Measurements from ENCODE around the gene NOXO1. TPM values are rescaled to one million over a fixed set of nuclear protein-coding genes. Genes with fewer than 3 reads are reported as not detected.
A peak's percentile ranks its signal among the peaks of the same experiment; 100 is the strongest.

Gene NOXO1
- total RNA-seq, 2 experiments from 2014 or later, result 0.35 TPM; not detected in 1

DNA sequence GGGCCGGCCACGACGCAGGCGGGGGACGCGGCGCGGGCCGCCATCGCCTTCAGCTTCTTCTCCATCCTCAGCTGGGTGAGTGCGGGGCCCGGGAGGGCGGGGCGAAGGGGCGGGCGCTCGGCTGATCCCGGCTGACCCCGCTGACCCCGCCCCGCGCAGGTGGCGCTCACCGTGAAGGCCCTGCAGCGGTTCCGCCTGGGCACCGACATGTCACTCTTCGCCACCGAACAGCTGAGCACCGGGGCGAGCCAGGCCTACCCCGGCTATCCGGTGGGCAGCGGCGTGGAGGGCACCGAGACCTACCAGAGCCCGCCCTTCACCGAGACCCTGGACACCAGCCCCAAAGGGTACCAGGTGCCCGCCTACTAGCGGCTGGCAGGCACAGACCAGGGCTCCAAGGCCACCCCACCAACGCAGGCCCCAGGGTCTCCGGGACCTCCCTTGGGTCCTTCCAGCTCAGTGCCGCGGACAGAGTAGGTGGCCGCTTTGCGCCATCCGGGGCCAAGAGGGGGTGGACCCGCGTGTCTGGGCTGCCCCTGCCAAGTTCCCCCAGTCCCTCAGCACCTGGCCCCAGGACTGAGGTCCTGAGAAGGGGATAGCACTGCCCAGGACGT is 11.5 kb upstream of the NOXO1 start:
- Mint-ChIP-seq H3K27me3 (peaks cover 29% of the 10 kb centered on the region), H3K4me3 (no peak overlapping the region), H3K4me1 (peaks cover 28% of the 10 kb centered on the region), H3K9me3 (no peaks in the 10 kb centered on the region), H3K36me3 (peaks cover 12% of the 10 kb centered on the region), H3K27ac (no peak overlapping the region)
- DNase-seq, result no peak

GRCh38 chr16:1991948-1992703 is 10.9 kb upstream of the NOXO1 start:
- no peak overlapping the region for H3K27ac Mint-ChIP-seq
- peaks cover 32% of the 10 kb centered on the region for H3K27me3 Mint-ChIP-seq
- peaks cover 26% of the 10 kb centered on the region for H3K4me1 Mint-ChIP-seq
- H3K9me3 Mint-ChIP-seq, result no peaks in the 10 kb centered on the region
- H3K4me3 Mint-ChIP-seq, result no peak overlapping the region
- DNase-seq, result peak; percentile 92
- H3K36me3 Mint-ChIP-seq, result peaks cover 11% of the 10 kb centered on the region

DNA sequence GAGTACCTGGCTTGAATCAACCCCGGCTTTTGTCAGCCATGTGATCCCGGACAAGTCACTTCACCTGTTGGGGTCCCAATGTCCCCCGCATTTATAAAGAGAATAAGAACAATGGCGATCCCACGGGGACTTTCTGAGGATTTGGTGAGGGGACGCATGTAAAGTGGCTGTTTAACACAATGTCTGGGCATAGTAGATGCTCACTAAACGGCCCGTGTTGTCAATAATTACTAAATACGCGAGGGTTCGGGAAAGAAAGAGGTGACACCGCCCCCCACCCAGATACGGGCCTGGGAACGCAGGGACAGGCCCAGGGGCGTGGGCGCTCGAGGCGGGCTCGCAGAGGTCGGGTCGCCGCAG is 10.3 kb upstream of the NOXO1 start:
- Mint-ChIP-seq H3K4me1 (peaks cover 25% of the 10 kb centered on the region), H3K4me3 (peak overlapping the region; percentile 59), H3K36me3 (peaks cover 13% of the 10 kb centered on the region), H3K27me3 (peaks cover 32% of the 10 kb centered on the region), H3K9me3 (no peaks in the 10 kb centered on the region), H3K27ac (peak overlapping the region; percentile 66)
- no peak for DNase-seq

DNA sequence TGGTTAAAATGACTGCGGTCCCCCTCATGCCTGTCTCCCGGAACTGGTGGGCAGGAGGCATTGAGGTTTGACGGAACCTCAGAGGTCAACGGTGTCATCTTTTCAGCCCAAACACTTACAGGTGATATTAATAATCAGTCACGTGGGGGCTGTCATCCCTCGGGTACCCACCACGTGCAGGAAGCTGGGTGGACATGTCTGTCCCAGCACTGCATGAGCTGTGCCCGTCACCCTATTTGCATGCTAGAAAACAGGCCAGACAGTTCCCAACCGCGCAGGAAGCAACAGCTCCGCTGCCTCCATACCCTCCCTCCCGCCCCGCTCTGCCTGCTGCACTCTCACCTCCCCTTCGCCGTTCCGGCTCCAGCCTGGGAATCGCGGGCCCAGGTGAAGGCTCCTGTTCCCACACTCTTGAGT is 9.9 kb upstream of the NOXO1 start:
- Mint-ChIP-seq H3K36me3 (peaks cover 17% of the 10 kb centered on the region), H3K4me3 (peak overlapping the region; percentile 59), H3K27me3 (peaks cover 32% of the 10 kb centered on the region), H3K27ac (peak overlapping the region; percentile 66), H3K4me1 (peaks cover 22% of the 10 kb centered on the region), H3K9me3 (no peaks in the 10 kb centered on the region)
- peak; percentile 60 for DNase-seq

- peaks cover 32% of the 10 kb centered on the region for H3K27me3 Mint-ChIP-seq
- peaks cover 22% of the 10 kb centered on the region for H3K4me1 Mint-ChIP-seq
- H3K27ac Mint-ChIP-seq, result peak overlapping the region; percentile 66
- DNase-seq, result peak; percentile 50
- H3K36me3 Mint-ChIP-seq, result peaks cover 15% of the 10 kb centered on the region
- peak overlapping the region; percentile 59 for H3K4me3 Mint-ChIP-seq
- no peaks in the 10 kb centered on the region for H3K9me3 Mint-ChIP-seq
These were observed 9.3 kb upstream of the NOXO1 start for GRCh38 chr16:1990351-1991134.

DNA sequence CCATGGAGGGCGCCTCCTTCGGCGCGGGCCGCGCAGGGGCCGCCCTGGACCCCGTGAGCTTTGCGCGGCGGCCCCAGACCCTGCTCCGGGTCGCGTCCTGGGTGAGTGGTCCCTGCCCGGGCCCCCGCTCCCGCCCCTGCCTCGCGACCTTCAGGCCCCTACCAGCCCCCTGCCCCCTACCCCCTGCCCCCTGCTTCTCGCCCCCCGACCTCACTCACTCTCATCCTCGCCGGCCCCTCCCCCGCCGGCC is 8.8 kb upstream of the NOXO1 start:
- peak overlapping the region; percentile 59 for H3K4me3 Mint-ChIP-seq
- H3K4me1 Mint-ChIP-seq, result peaks cover 26% of the 10 kb centered on the region
- peaks cover 32% of the 10 kb centered on the region for H3K27me3 Mint-ChIP-seq
- H3K9me3 Mint-ChIP-seq, result no peaks in the 10 kb centered on the region
- DNase-seq, result no peak
- peaks cover 12% of the 10 kb centered on the region for H3K36me3 Mint-ChIP-seq
- H3K27ac Mint-ChIP-seq, result no peak overlapping the region

- H3K4me3 Mint-ChIP-seq, result peak within 1 kb of the TSS; percentile 59
- H3K36me3 Mint-ChIP-seq, result peaks cover 12% of the 10 kb centered on the region
- no peaks in the 10 kb centered on the region for H3K9me3 Mint-ChIP-seq
- H3K27me3 Mint-ChIP-seq, result peaks cover 32% of the 10 kb centered on the region
- DNase-seq, result no peak
- peaks cover 26% of the 10 kb centered on the region for H3K4me1 Mint-ChIP-seq
- no peak within 1 kb of the TSS for H3K27ac Mint-ChIP-seq
These were observed 8.2 kb upstream of the NOXO1 start, which contains the start of gene SYNGR3 for GRCh38 chr16:1989209-1990100. TSS of gene SYNGR3 (plus strand) at chr16:1989970. CDS start at chr16:1990103, 133 bp downstream.

DNA sequence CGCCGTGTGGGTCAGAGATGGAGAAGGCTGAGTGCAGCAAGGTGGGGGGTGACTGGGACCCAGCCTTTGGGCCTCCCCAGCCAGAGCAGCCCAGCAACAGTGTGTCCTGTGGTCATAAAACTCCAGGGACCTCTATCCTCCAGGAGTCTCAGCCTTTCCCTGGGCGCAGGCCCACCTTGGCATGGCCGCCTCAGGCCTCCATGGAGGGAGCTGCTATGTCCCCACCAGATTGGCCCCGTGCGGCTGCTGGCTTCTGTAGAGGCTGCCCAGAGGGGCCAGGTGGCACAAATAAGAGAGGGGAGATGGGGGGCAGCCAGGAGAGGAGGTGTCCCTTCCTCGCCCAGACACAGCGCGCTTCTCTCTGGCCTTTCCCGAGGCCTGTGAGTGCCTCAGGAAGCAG is 5.9 kb upstream of the NOXO1 start:
- no peak for DNase-seq
- H3K9me3 Mint-ChIP-seq, result no peaks in the 10 kb centered on the region
- H3K36me3 Mint-ChIP-seq, result peaks cover 12% of the 10 kb centered on the region
- no peak overlapping the region for H3K27ac Mint-ChIP-seq
- no peak overlapping the region for H3K4me3 Mint-ChIP-seq
- H3K27me3 Mint-ChIP-seq, result peaks cover 44% of the 10 kb centered on the region
- peaks cover 26% of the 10 kb centered on the region for H3K4me1 Mint-ChIP-seq

- Mint-ChIP-seq H3K27me3 (peaks cover 52% of the 10 kb centered on the region), H3K4me3 (peak overlapping the region; percentile 84), H3K9me3 (no peaks in the 10 kb centered on the region), H3K27ac (no peak overlapping the region), H3K4me1 (peaks cover 23% of the 10 kb centered on the region), H3K36me3 (peaks cover 12% of the 10 kb centered on the region)
- no peak for DNase-seq
These were observed 4.3 kb upstream of the NOXO1 start for GRCh38 chr16:1985466-1986150.

GRCh38 chr16:1984347-1985225 is 3.3 kb upstream of the NOXO1 start:
- Mint-ChIP-seq H3K4me1 (peaks cover 23% of the 10 kb centered on the region), H3K36me3 (peaks cover 12% of the 10 kb centered on the region), H3K4me3 (peak overlapping the region; percentile 84), H3K9me3 (no peaks in the 10 kb centered on the region), H3K27me3 (peaks cover 51% of the 10 kb centered on the region), H3K27ac (peak overlapping the region; percentile 12)
- no peak for DNase-seq

DNA sequence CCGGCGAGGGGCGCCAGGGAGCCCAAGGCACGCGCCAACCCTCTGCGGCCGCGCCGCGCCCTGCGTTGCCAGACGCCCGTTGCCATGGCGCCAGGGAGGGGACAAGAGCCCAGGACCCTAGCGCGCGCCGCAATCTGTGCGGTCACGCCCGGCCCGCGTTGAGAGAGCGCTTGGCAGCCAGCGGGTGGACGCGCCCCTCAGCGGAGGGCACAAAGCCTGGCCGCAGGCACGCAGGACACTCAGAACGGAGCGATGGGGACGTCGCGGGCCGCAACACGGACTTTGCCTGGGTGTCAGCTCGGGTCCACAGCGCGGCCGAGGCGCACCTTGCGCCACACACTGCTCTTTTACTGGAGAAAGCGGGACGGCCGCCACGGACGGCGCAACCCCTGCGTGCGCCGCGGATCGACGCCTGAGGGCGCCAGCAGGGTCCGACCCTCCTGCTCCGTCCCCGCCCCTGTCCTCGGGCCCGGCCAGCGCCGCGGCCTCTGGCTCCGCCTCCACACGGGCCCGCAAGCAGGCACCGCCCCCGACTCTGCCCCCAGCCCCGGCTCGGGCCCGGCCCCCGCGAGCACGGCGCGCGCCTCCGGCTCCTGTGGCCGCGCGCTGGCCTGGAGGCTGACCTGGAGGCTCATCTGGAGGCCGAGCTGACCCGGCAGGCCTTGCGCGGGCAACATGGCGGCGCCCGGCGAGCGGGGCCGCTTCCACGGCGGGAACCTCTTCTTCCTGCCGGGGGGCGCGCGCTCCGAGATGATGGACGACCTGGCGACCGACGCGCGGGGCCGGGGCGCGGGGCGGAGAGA is 2.5 kb upstream of the NOXO1 start, which contains the start of gene GFER:
Gene GFER (plus strand): TSS at position 650 of the 803 bp plus-strand sequence. CDS start 26 bp downstream, at position 676.
- peak within 1 kb of the TSS; percentile 84 for H3K4me3 Mint-ChIP-seq
- peak within 1 kb of the TSS; percentile 12 for H3K27ac Mint-ChIP-seq
- H3K9me3 Mint-ChIP-seq, result no peaks in the 10 kb centered on the region

DNA sequence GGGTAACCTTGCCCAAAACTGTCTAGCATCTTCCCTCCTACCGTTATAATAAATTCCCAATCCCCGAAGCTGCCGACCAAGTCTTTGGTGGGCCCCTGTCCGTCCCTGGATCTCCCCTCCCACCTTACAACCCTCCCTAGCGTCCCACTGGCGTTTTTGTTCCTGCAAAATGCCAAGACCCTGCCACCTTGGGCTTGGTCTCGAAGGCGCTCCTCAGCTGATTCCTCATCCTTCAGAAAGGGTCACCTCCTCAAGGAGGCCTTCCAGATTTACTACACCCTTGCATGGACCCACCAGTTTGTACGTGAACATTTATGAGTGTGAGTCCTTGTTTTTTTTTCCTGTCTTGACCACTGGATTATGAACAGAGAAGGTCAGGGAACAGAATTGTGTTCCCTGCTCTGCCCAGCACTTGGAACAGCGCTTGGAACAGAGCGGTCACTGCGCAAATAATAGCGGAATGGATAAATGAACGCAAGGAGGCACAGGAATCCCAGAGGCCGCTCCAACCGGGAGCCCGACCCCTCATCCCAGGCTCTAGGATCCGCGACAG is 1.8 kb upstream of the NOXO1 start:
- peaks cover 37% of the 10 kb centered on the region for H3K27me3 Mint-ChIP-seq
- peaks cover 17% of the 10 kb centered on the region for H3K4me1 Mint-ChIP-seq
- H3K27ac Mint-ChIP-seq, result no peak overlapping the region
- no peak for DNase-seq
- peaks cover 16% of the 10 kb centered on the region for H3K36me3 Mint-ChIP-seq
- H3K9me3 Mint-ChIP-seq, result no peaks in the 10 kb centered on the region
- H3K4me3 Mint-ChIP-seq, result peak overlapping the region; percentile 70

More for the DNA sequence above, 2.5 kb upstream of the NOXO1 start, which contains the start of gene GFER:
- peaks cover 12% of the 10 kb centered on the region for H3K36me3 Mint-ChIP-seq
- peaks cover 43% of the 10 kb centered on the region for H3K27me3 Mint-ChIP-seq
- peaks cover 20% of the 10 kb centered on the region for H3K4me1 Mint-ChIP-seq
- peak; percentile 85 for DNase-seq

All from activated naive CD8-positive, alpha-beta T cell treated with anti-CD3 and anti-CD28 coated beads for 36 hours (primary cell).